Neuronal stem cell (in vitro differentiated cells): Measurements from ENCODE around the gene MAPK8IP1.

Experiments
- DNase-seq: peaks from one replicate; pipeline ENCODE4 v3.0.0-alpha.2; 2013; ENCODE audit warnings: low spot score
- H2AFZ ChIP-seq: one replicate; pipeline ENCODE4 v1.6.1; 2013; ENCODE audit warnings: mild to moderate bottlenecking, low read length, inconsistent platforms
- H2AK5ac ChIP-seq: 2 replicates; pipeline ENCODE4 v1.6.1; 2013; ENCODE audit warnings: low read depth, mild to moderate bottlenecking, inconsistent platforms, low read length, moderate library complexity, mixed read lengths
- H2BK120ac ChIP-seq: 2 replicates; pipeline ENCODE4 v1.6.1; 2013; ENCODE audit warnings: low read depth, mild to moderate bottlenecking, inconsistent platforms, low read length, moderate library complexity, mixed read lengths
- H2BK12ac ChIP-seq: one replicate; pipeline ENCODE4 v1.6.1; 2013; ENCODE audit warnings: low read length, inconsistent platforms
- H2BK15ac ChIP-seq: 2 replicates; pipeline ENCODE4 v1.6.1; 2013; ENCODE audit warnings: mild to moderate bottlenecking, low read length, inconsistent platforms, mixed read lengths
- H2BK5ac ChIP-seq: one replicate; pipeline ENCODE4 v1.6.1; 2013; ENCODE audit warnings: inconsistent platforms, mild to moderate bottlenecking, low read length, moderate library complexity
- H3K14ac ChIP-seq: one replicate; pipeline ENCODE4 v1.6.1; 2013; ENCODE audit warnings: low read length, inconsistent platforms
- H3K18ac ChIP-seq: 2 replicates; pipeline ENCODE4 v1.6.1; 2013; ENCODE audit warnings: low read length, inconsistent platforms
- H3K23ac ChIP-seq: 2 replicates; pipeline ENCODE4 v1.6.1; 2013; ENCODE audit warnings: low read depth, mild to moderate bottlenecking, mixed read lengths, low read length, inconsistent platforms; ENCODE audit not compliant: poor library complexity
- H3K27ac ChIP-seq: replicated peaks from 3 replicates; pipeline ENCODE4 v1.5.1; 2013; ENCODE audit warnings: low read length, inconsistent platforms
- H3K27me3 ChIP-seq, 3 experiments: 2 replicates each; pipeline ENCODE4 v1.6.1; 2013; ENCODE audit warnings: low read length in 3 of 3, mild to moderate bottlenecking in 2 of 3, inconsistent platforms in 1 of 3, low read depth in 1 of 3, mixed read lengths in 1 of 3, moderate library complexity in 1 of 3; ENCODE audit not compliant: control insufficient read depth in 3 of 3, insufficient read depth in 3 of 3
- H3K36me3 ChIP-seq, 2 donors: replicated peaks in 1 of 2; 2 replicates each; pipeline ENCODE4 v1.6.1; 2013; ENCODE audit warnings: low read length in 2 of 2; ENCODE audit not compliant: control insufficient read depth in 2 of 2, insufficient read depth in 2 of 2
- H3K4ac ChIP-seq: 2 replicates; pipeline ENCODE4 v1.6.1; 2013; ENCODE audit warnings: inconsistent platforms, mild to moderate bottlenecking, low read length, moderate library complexity
- H3K4me1 ChIP-seq, 2 donors: 1 replicate in 1 of 2; 2 replicates in 1 of 2; pipeline ENCODE4 v1.6.1; 2013; ENCODE audit warnings: low read length in 2 of 2, low read depth in 1 of 2; ENCODE audit not compliant: control insufficient read depth in 2 of 2, insufficient read depth in 1 of 2
- H3K4me2 ChIP-seq: one replicate; pipeline ENCODE4 v1.6.1; 2013; ENCODE audit warnings: mild to moderate bottlenecking, low read length, inconsistent platforms; ENCODE audit not compliant: insufficient read depth, poor library complexity, severe bottlenecking
- H3K4me3 ChIP-seq, 2 donors: 2 replicates each; pipeline ENCODE4 v1.5.1; 2013; ENCODE audit warnings: low read length in 2 of 2, mild to moderate bottlenecking in 2 of 2, inconsistent platforms in 1 of 2, moderate library complexity in 1 of 2
- H3K79me1 ChIP-seq: one replicate; pipeline ENCODE4 v1.6.1; 2013; ENCODE audit warnings: low read depth, mild to moderate bottlenecking, inconsistent platforms, low read length, moderate library complexity
- H3K9ac ChIP-seq: one replicate; pipeline ENCODE4 v1.6.1; 2013; ENCODE audit warnings: mild to moderate bottlenecking, low read depth, low read length, inconsistent platforms; ENCODE audit not compliant: poor library complexity
- H3K9me3 ChIP-seq, 2 donors: replicated peaks in 1 of 2; 2 replicates each; pipeline versions ENCODE3 to v1.6.1; 2013; ENCODE audit warnings: low read length in 2 of 2, mild to moderate bottlenecking in 2 of 2, inconsistent platforms in 1 of 2, low read depth in 1 of 2, mixed read lengths in 1 of 2, moderate library complexity in 1 of 2; ENCODE audit not compliant: control insufficient read depth in 2 of 2, insufficient read depth in 1 of 2
- H4K8ac ChIP-seq: one replicate; pipeline ENCODE4 v1.6.1; 2013; ENCODE audit warnings: low read depth, mild to moderate bottlenecking, inconsistent platforms, low read length, moderate library complexity
- H4K91ac ChIP-seq: one replicate; pipeline ENCODE4 v1.6.1; 2013; ENCODE audit warnings: low read length, low read depth, mild to moderate bottlenecking, inconsistent platforms; ENCODE audit not compliant: poor library complexity
- WGBS, 2 donors: extraction: QIAGEN DNeasy Blood & Tissue Kit; methylation state at CpG; one replicate each; pipeline ENCODE4 v1.1.7; 2013; ENCODE audit warnings: missing lambda C conversion rate in 2 of 2, mixed read lengths in 1 of 2; ENCODE audit not compliant: insufficient read length in 2 of 2, insufficient replicate concordance in 1 of 2; ENCODE audit errors: extremely low coverage in 2 of 2; 5-methylcytosine and 5-hydroxymethylcytosine counted together

MAPK8IP1 gene

GRCh38 chr11:45909594-45910475, 24.4 kb downstream of the MAPK8IP1 start:
- H2BK120ac ChIP-seq, result no peak overlapping the region
- no peak overlapping the region for H2AFZ ChIP-seq
- H3K36me3 ChIP-seq, result peaks cover 18 to 49% of the 10 kb centered on the region in 2 donors
- peaks cover 0 to 3% of the 10 kb centered on the region in 2 donors for H3K4me1 ChIP-seq
- no peak overlapping the region for H3K18ac ChIP-seq
- H2BK12ac ChIP-seq, result no peak overlapping the region
- H3K79me1 ChIP-seq, result peaks cover 6% of the 10 kb centered on the region
- WGBS, 2 donors, result no CpG with 5 or more reads among the region's 32 CpGs
- H3K4me3 ChIP-seq, result no peak overlapping the region
- H3K14ac ChIP-seq, result no peak overlapping the region
- H4K91ac ChIP-seq, result no peak overlapping the region
- H4K8ac ChIP-seq, result no peak overlapping the region
- no peaks in the 10 kb centered on the region for H3K27me3 ChIP-seq
- H2AK5ac ChIP-seq, result no peak overlapping the region
- H3K27ac ChIP-seq, result no peak overlapping the region
- no peak for DNase-seq
- no peaks in the 10 kb centered on the region for H3K9me3 ChIP-seq
- no peak overlapping the region for H3K9ac ChIP-seq
- peak overlapping the region; percentile 20 for H3K23ac ChIP-seq
- no peak overlapping the region for H3K4ac ChIP-seq
- H3K4me2 ChIP-seq, result no peak overlapping the region
- peak overlapping the region; percentile 53 for H2BK5ac ChIP-seq
- H2BK15ac ChIP-seq, result no peak overlapping the region

GRCh38 chr11:45910623-45911022, 25.2 kb downstream of the MAPK8IP1 start:
- H3K36me3 ChIP-seq, result peaks cover 24 to 51% of the 10 kb centered on the region in 2 donors
- H2BK15ac ChIP-seq, result no peak overlapping the region
- no peak overlapping the region for H3K18ac ChIP-seq
- DNase-seq, result no peak
- H3K23ac ChIP-seq, result no peak overlapping the region
- H3K4ac ChIP-seq, result no peak overlapping the region
- no peaks in the 10 kb centered on the region for H3K27me3 ChIP-seq
- H3K14ac ChIP-seq, result no peak overlapping the region
- H3K9me3 ChIP-seq, result no peaks in the 10 kb centered on the region
- H3K4me3 ChIP-seq, result no peak overlapping the region
- H3K4me2 ChIP-seq, result no peak overlapping the region
- H2AK5ac ChIP-seq, result no peak overlapping the region
- H2BK120ac ChIP-seq, result no peak overlapping the region
- no peak overlapping the region for H3K27ac ChIP-seq
- no peak overlapping the region for H4K8ac ChIP-seq
- H2BK12ac ChIP-seq, result no peak overlapping the region
- no peak overlapping the region for H2AFZ ChIP-seq
- no peak overlapping the region for H2BK5ac ChIP-seq
- H3K4me1 ChIP-seq, result peaks cover 0 to 3% of the 10 kb centered on the region in 2 donors
- peaks cover 6% of the 10 kb centered on the region for H3K79me1 ChIP-seq
- no peak overlapping the region for H4K91ac ChIP-seq
- no CpG with 5 or more reads among the region's 9 CpGs for WGBS, 2 donors
- peak overlapping the region; percentile 14 for H3K9ac ChIP-seq

- Histone ChIP-seq H3K23ac (no peak overlapping the region), H3K14ac (no peak overlapping the region), H2AFZ (no peak overlapping the region), H3K9ac (no peak overlapping the region), H3K4me3 (no peak overlapping the region), H3K36me3 (peaks cover 28 to 56% of the 10 kb centered on the region in 2 donors), H3K79me1 (peaks cover 11% of the 10 kb centered on the region), H3K4me2 (no peak overlapping the region), H2BK12ac (no peak overlapping the region), H3K9me3 (no peaks in the 10 kb centered on the region), H3K27me3 (no peaks in the 10 kb centered on the region), H3K18ac (no peak overlapping the region), H3K4ac (no peak overlapping the region), H2BK5ac (no peak overlapping the region), H4K8ac (no peak overlapping the region), H3K4me1 (peaks cover 4 to 7% of the 10 kb centered on the region in 2 donors), H2BK15ac (no peak overlapping the region), H2BK120ac (no peak overlapping the region), H4K91ac (no peak overlapping the region), H2AK5ac (no peak overlapping the region), H3K27ac (no peak overlapping the region)
- no CpG with 5 or more reads among the region's 19 CpGs for WGBS, 2 donors
- no peak for DNase-seq
Measured at GRCh38 chr11:45913514-45913913, 28.1 kb downstream of the MAPK8IP1 start.

GRCh38 chr11:45913942-45914635, 28.6 kb downstream of the MAPK8IP1 start:
- Histone ChIP-seq H2BK5ac (no peak overlapping the region), H3K27me3 (no peaks in the 10 kb centered on the region), H3K4me2 (peak overlapping the region; percentile 11), H3K23ac (peak overlapping the region; percentile 1), H2AFZ (no peak overlapping the region), H2BK15ac (no peak overlapping the region), H3K4ac (no peak overlapping the region), H3K9ac (no peak overlapping the region), H3K27ac (no peak overlapping the region), H3K79me1 (peaks cover 11% of the 10 kb centered on the region), H2AK5ac (no peak overlapping the region), H3K36me3 (peaks cover 28 to 56% of the 10 kb centered on the region in 2 donors), H3K18ac (no peak overlapping the region), H2BK120ac (no peak overlapping the region), H4K91ac (no peak overlapping the region), H3K4me3 (peak overlapping the region in 1 of 2 donors; percentile 52), H3K4me1 (peaks cover 4 to 9% of the 10 kb centered on the region in 2 donors), H4K8ac (no peak overlapping the region), H3K14ac (peak overlapping the region; percentile 21), H3K9me3 (no peaks in the 10 kb centered on the region), H2BK12ac (peak overlapping the region; percentile 41)
- DNase-seq, result no peak
- no CpG with 5 or more reads among the region's 22 CpGs for WGBS, 2 donors
